ENCODE results near the gene MAL.
"Not testable (repeated sequence)": the region's sequence is repeated elsewhere in the genome, so short reads cannot be mapped to it uniquely, and the experiment has no call there.

MAL gene

GRCh38 chr2:95037384-95037839 lies 11.9 kb downstream of the MAL start:
- Mint-ChIP-seq H3K36me3 (ENCODE audit: insufficient read depth) (no peaks in the 10 kb centered on the region), H3K27me3 (peaks cover 0 to 11% of the 10 kb centered on the region in 2 donors), H3K9me3 (peaks cover 31 to 39% of the 10 kb centered on the region in 2 donors), H3K4me1 (ENCODE audit: low read depth in 2 of 2) (peaks cover 0 to 1% of the 10 kb centered on the region in 2 donors), H3K4me3 (no peak overlapping the region), H3K27ac (no peak overlapping the region)
- ATAC-seq (replicated peaks) (no peak), DNase-seq (no peak)

GRCh38 chr2:95037841-95038585 lies 12.5 kb downstream of the MAL start:
- Mint-ChIP-seq H3K27me3 (peaks cover 4 to 14% of the 10 kb centered on the region in 2 donors), H3K9me3 (peaks cover 31 to 39% of the 10 kb centered on the region in 2 donors)
- not testable (repeated sequence) for H3K27ac Mint-ChIP-seq; H3K36me3 Mint-ChIP-seq (ENCODE audit: insufficient read depth); H3K4me1 Mint-ChIP-seq (ENCODE audit: low read depth in 2 of 2); ATAC-seq (replicated peaks); DNase-seq; H3K4me3 Mint-ChIP-seq

GRCh38 chr2:95038635-95039298 lies 13.3 kb downstream of the MAL start:
- Mint-ChIP-seq H3K36me3 (ENCODE audit: insufficient read depth) (no peaks in the 10 kb centered on the region), H3K4me1 (ENCODE audit: low read depth in 2 of 2) (peaks cover 0 to 1% of the 10 kb centered on the region in 2 donors), H3K27ac (no peak overlapping the region), H3K4me3 (no peak overlapping the region), H3K27me3 (peaks cover 11 to 22% of the 10 kb centered on the region in 2 donors), H3K9me3 (peaks cover 31 to 39% of the 10 kb centered on the region in 2 donors)
- DNase-seq (no peak), ATAC-seq (replicated peaks) (no peak)

GRCh38 chr2:95039363-95039762 lies 13.9 kb downstream of the MAL start:
- H3K27ac Mint-ChIP-seq, result no peak overlapping the region
- no peaks in the 10 kb centered on the region for H3K36me3 Mint-ChIP-seq (ENCODE audit: insufficient read depth)
- H3K27me3 Mint-ChIP-seq, result peaks cover 13 to 28% of the 10 kb centered on the region in 2 donors
- H3K4me1 Mint-ChIP-seq (ENCODE audit: low read depth in 2 of 2), result peaks cover 0 to 1% of the 10 kb centered on the region in 2 donors
- H3K9me3 Mint-ChIP-seq, result peaks cover 31 to 39% of the 10 kb centered on the region in 2 donors
- ATAC-seq (replicated peaks), result no peak
- no peak for DNase-seq
- H3K4me3 Mint-ChIP-seq, result no peak overlapping the region

GRCh38 chr2:95039978-95040377 lies 14.5 kb downstream of the MAL start:
- DNase-seq (no peak), ATAC-seq (replicated peaks) (no peak)
- H3K4me3 Mint-ChIP-seq, result no peak overlapping the region
- no peak overlapping the region for H3K27ac Mint-ChIP-seq
- H3K27me3 Mint-ChIP-seq, result peaks cover 13 to 34% of the 10 kb centered on the region in 2 donors
- H3K9me3 Mint-ChIP-seq, result peaks cover 31 to 39% of the 10 kb centered on the region in 2 donors
- H3K36me3 Mint-ChIP-seq (ENCODE audit: insufficient read depth), result no peaks in the 10 kb centered on the region
- peaks cover 0 to 1% of the 10 kb centered on the region in 2 donors for H3K4me1 Mint-ChIP-seq (ENCODE audit: low read depth in 2 of 2)

GRCh38 chr2:95040426-95040825 lies 14.9 kb downstream of the MAL start:
- peaks cover 14 to 38% of the 10 kb centered on the region in 2 donors for H3K27me3 Mint-ChIP-seq
- no peak overlapping the region for H3K27ac Mint-ChIP-seq
- H3K4me3 Mint-ChIP-seq, result no peak overlapping the region
- H3K4me1 Mint-ChIP-seq (ENCODE audit: low read depth in 2 of 2), result peaks cover 0 to 1% of the 10 kb centered on the region in 2 donors
- H3K36me3 Mint-ChIP-seq (ENCODE audit: insufficient read depth), result no peaks in the 10 kb centered on the region
- DNase-seq (no peak), ATAC-seq (replicated peaks) (no peak)
- H3K9me3 Mint-ChIP-seq, result peaks cover 31 to 39% of the 10 kb centered on the region in 2 donors

GRCh38 chr2:95041060-95041823 lies 15.7 kb downstream of the MAL start:
- peaks cover 0 to 1% of the 10 kb centered on the region in 2 donors for H3K4me1 Mint-ChIP-seq (ENCODE audit: low read depth in 2 of 2)
- no peak overlapping the region for H3K27ac Mint-ChIP-seq
- no peaks in the 10 kb centered on the region for H3K36me3 Mint-ChIP-seq (ENCODE audit: insufficient read depth)
- H3K4me3 Mint-ChIP-seq, result no peak overlapping the region
- ATAC-seq (replicated peaks) (no peak), DNase-seq (no peak)
- H3K9me3 Mint-ChIP-seq, result peaks cover 31 to 38% of the 10 kb centered on the region in 2 donors
- H3K27me3 Mint-ChIP-seq, result peaks cover 20 to 45% of the 10 kb centered on the region in 2 donors

GRCh38 chr2:95041824-95042442 lies 16.4 kb downstream of the MAL start:
- no peak for DNase-seq
- no peak overlapping the region for H3K4me3 Mint-ChIP-seq
- no peak overlapping the region for H3K27ac Mint-ChIP-seq
- no peaks in the 10 kb centered on the region for H3K36me3 Mint-ChIP-seq (ENCODE audit: insufficient read depth)
- no peak for ATAC-seq (replicated peaks)
- peaks cover 0 to 1% of the 10 kb centered on the region in 2 donors for H3K4me1 Mint-ChIP-seq (ENCODE audit: low read depth in 2 of 2)
- H3K27me3 Mint-ChIP-seq, result peaks cover 27 to 45% of the 10 kb centered on the region in 2 donors
- peaks cover 26 to 31% of the 10 kb centered on the region in 2 donors for H3K9me3 Mint-ChIP-seq

GRCh38 chr2:95042472-95043271 lies 17.2 kb downstream of the MAL start:
- ATAC-seq (replicated peaks) (no peak), DNase-seq (no peak)
- Mint-ChIP-seq H3K4me3 (no peak overlapping the region), H3K27ac (no peak overlapping the region), H3K27me3 (peaks cover 28 to 45% of the 10 kb centered on the region in 2 donors), H3K9me3 (peaks cover 19 to 23% of the 10 kb centered on the region in 2 donors), H3K4me1 (ENCODE audit: low read depth in 2 of 2) (peaks cover 0 to 1% of the 10 kb centered on the region in 2 donors), H3K36me3 (ENCODE audit: insufficient read depth) (no peaks in the 10 kb centered on the region)

- peaks cover 28 to 45% of the 10 kb centered on the region in 2 donors for H3K27me3 Mint-ChIP-seq
- DNase-seq (no peak), ATAC-seq (replicated peaks) (no peak)
- H3K27ac Mint-ChIP-seq, result peak overlapping the region in 1 of 2 donors; percentile 61
- H3K4me3 Mint-ChIP-seq, result no peak overlapping the region
- peaks cover 12 to 15% of the 10 kb centered on the region in 2 donors for H3K9me3 Mint-ChIP-seq
- H3K4me1 Mint-ChIP-seq (ENCODE audit: low read depth in 2 of 2), result peaks cover 0 to 1% of the 10 kb centered on the region in 2 donors
- no peaks in the 10 kb centered on the region for H3K36me3 Mint-ChIP-seq (ENCODE audit: insufficient read depth)
These were observed 18.0 kb downstream of the MAL start for GRCh38 chr2:95043300-95044093.

GRCh38 chr2:95044601-95045000 lies 19.1 kb downstream of the MAL start:
- H3K4me3 Mint-ChIP-seq, result no peak overlapping the region
- no peaks in the 10 kb centered on the region for H3K36me3 Mint-ChIP-seq (ENCODE audit: insufficient read depth)
- no peak for DNase-seq
- H3K27ac Mint-ChIP-seq, result no peak overlapping the region
- H3K4me1 Mint-ChIP-seq (ENCODE audit: low read depth in 2 of 2), result peaks cover 0 to 1% of the 10 kb centered on the region in 2 donors
- H3K9me3 Mint-ChIP-seq, result peaks cover 2 to 5% of the 10 kb centered on the region in 2 donors
- H3K27me3 Mint-ChIP-seq, result peaks cover 28 to 45% of the 10 kb centered on the region in 2 donors
- no peak for ATAC-seq (replicated peaks)
